Activated CD8-positive, alpha-beta memory T cell treated with anti-CD3 and anti-CD28 coated beads, Interleukin-2, amount 50 U/mL, for 48 hours (primary cell): Measurements from ENCODE around the gene DOCK11.
A peak's percentile ranks its signal among the peaks of the same experiment; 100 is the strongest.
"Not testable (repeated sequence)": the region's sequence is repeated elsewhere in the genome, so short reads cannot be mapped to it uniquely, and the experiment has no call there.

Source experiments
- DNase-seq: peaks from one replicate; pipeline ENCODE4 v3.0.0-alpha.2; 2020

The DOCK11 gene

DNA sequence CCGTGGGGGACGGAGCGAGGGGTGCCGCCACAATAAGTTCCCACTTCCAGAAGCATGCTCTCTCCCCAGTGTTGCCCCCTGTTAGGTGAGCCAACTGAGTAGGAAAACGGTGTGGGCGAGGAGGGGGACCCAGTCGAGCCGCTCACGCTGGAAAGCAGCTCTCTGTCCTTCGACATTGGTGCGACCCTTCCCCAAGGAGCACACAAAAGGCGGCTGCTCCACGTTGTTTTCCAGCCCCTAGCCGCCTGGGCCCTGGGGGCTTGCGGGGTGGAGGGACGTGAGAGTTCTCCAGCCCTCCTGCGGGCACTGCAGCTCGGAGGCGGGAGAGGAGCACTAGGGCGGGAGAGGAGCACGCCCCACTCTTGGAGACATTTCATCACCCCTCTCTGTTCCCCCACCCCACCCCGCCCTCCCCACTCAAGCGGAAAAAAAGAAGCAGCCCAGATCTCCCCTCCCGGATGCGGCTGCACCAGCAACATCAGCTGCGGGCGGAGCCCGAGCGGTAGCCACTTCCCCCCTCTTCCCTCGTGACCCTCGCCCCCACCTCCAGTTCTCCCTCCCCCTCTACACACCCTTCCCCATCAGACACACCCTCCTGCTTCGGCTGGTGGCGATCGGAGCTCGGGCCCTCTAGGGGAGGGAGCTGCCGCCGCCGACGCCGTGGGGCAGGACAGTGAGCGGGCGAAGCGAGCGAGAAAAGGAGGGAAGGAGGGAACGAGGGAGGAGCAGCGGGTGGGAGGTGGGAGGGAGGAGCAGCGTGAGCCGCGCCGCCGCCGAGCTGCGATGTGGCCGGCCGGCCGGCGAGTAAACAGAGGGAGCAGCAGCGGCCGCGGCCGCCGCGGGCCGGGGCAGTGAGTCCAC, at the start of gene DOCK11:
Gene DOCK11, plus strand, starts transcription at position 755 of the 861 bp plus-strand sequence. CDS start 157 bp downstream, outside the sequence.
- peak; percentile 80 for DNase-seq

- DNase-seq = no peak
These were observed 47.3 kb upstream of the DOCK11 start for GRCh38 chrX:118448273-118448783.

DNA sequence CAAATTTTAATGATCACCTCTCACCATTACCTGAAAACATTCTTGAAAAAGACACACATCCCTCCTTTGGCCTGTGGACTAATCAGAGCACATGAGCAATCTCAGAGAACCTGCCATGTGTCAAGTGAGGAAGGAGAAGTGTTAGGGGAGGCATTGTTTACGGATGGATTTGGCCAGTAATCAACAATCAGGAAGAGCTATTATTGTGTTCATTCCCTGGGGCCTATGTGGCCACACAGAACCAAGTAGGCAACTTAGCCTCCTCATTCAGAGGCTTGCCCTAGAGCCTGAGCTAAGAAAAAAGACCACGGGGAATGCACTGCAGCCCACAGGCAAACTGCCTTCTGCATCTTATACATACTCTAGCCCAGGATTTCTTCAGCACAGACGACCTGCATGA, 40.6 kb upstream of the DOCK11 start:
- DNase-seq = no peak

DNA sequence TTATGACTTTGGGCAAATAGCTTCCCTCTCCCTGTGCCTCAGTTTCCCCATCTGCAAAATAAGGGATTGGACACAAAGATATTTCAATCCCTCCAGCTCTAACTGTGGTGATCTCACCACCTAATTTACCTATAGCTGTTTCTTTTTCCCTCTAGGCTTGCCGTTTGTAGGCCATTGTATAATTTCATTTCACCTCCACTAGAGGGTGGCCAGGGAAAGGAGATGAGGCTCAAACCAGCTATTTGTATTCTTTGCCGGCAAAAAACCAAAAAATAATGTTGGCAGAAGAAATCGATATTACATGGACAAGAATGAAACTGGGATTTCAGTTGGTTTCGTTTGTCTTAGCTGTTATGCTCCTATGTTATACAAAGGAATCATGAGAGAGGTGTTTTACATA, 36.1 kb upstream of the DOCK11 start:
- DNase-seq = no peak

GRCh38 chrX:118464501-118464900, 31.1 kb upstream of the DOCK11 start:
- no peak for DNase-seq

DNA sequence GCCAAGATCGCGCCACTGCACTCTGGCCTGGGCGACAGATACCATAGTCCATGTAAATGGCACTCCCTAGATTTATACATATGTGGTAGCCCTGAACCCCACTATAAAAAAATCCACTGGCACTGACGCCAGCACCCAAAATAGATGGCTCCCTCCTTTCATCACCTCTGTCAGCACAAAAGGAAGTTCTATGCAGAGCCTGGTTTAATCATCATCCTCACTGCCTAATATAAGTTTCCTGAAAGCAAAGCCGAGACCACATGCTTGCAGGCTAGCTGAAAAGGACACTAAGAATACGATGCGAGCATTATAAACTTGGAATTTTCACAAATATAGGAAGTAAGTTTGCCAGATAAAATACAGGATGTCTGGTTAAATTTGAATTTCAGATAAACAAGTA, 27.5 kb upstream of the DOCK11 start:
- DNase-seq = no peak

DNA sequence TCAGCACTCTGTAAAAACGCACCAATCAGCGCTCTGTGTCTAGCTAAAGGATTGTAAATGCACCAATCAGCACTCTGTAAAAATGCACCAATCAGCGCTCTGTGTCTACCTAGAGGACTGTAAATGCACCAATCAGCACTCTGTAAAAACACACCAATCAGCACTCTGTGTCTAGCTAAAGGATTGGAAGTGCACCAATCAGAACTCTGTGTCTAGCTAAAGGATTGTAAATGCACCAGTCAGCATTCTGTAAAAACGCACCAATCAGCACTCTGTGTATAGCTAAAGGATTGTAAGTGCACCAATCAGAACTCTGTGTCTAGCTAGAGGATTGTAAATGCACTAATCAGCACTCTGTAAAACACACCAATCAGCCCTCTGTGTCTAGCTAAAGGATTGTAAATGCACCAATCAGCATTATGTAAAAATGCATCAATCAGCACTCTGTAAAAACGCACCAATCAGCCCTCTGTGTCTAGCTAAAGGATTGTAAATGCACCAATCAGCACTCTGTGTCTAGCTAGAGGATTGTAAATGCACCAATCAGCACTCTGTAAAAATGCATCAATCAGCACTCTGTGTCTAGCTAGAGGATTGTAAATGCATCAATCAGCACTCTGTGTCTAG, 24.8 kb upstream of the DOCK11 start:
- DNase-seq = not testable (repeated sequence)

- no peak for DNase-seq
These were observed 21.0 kb upstream of the DOCK11 start for GRCh38 chrX:118474586-118474985.

- DNase-seq = no peak
These were observed 19.7 kb upstream of the DOCK11 start for GRCh38 chrX:118475903-118476302.

GRCh38 chrX:118480172-118480571, 15.4 kb upstream of the DOCK11 start:
- no peak for DNase-seq

DNA sequence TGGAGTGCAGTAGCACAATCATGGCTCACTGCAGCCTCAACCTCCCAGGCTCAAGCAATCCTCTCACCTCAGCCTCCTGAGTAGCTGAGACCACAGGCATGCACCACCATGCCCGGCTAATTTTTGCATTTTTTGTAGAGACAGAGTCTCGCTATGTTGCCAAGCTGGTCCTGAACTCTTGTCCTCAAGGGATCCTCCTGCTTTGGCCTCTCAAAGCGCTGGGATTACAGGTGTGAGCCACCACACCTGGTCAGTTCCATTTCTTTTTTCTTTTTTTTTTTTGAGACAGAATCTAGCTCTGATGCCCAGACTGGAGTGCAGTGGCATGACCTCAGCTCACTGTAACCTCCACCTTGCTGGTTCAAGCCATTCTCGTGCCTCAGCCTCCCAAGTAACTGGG, 13.2 kb upstream of the DOCK11 start:
- DNase-seq = not testable (repeated sequence)

- no peak for DNase-seq
These were observed 11.3 kb upstream of the DOCK11 start for GRCh38 chrX:118484216-118484903.

DNA sequence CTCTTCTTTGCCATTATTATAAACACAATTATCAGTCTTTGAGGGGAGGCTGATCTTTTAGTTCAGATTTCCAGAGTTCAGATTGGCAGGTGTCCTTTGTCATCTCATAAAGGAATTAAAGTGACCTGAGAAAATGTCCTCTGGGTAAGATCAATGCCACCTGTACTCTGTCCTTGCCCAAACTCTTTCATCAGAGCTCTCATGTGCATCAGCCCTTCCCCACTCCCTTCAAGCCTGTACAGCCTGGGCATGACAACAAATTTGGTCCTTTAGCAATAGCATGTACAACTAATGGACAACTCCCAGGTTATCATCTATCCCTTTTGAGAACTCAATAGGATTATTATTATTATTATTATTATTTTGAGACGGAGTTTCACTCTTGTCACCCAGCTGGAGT, 8.9 kb upstream of the DOCK11 start:
- not testable (repeated sequence) for DNase-seq

DNA sequence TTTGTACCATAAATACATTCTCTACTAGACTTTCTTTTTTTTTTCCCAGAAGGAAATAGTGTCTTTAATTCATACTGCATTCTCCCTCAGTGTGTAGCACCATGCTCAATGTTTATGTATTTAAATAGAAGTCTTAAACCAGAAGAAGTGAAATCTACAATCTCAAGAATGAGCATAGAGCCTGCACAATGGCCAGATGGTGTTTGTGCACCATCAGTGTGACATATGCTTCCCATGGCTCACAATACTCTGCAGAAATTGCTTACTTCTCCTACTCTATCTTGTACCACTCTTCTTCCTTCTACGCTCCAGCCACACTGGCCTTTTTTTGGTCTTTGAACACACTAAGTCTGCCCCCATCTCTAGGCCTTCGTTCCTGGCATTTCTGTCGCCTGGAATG, 2.6 kb upstream of the DOCK11 start:
- DNase-seq = no peak

GRCh38 chrX:118493653-118494297, 1.8 kb upstream of the DOCK11 start:
- no peak for DNase-seq

DNA sequence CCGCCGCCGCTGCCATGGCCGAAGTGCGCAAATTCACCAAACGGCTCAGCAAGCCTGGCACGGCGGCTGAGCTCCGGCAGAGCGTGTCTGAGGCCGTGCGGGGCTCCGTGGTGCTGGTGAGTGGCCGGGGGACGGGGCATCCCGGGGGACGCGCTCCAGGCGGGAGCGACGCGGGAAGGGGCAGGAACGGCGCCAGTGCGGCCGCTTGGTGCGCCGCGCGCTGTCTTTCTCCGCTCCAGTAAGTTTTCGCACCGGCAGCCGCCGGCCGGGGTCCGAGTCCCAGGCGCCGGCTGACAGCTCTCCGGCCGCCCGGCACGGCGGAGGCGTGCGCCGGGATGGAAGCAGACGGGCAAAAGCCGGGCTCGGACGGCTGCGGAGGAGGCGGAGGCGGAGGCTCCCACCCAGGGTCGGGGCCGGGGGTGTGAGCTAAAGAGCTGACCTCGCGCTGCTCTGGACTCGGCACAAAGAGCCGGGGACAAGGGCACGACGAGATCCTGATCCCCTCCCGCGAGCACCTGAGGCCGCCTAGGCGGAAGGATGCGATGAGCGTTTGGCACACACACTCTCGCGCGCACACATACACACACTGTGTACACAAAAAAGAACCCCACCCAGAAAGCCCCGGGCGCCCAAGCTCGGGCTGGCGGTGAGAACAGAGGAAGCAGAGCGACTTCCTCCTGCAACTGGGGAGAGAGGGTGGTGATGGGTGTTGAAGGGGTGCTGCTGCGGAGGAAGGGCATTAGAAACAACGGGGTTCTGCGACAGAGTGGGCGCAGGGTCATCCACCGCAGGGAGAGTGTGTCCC, 545 bp downstream of the DOCK11 start:
- peak; percentile 79 for DNase-seq

DNA sequence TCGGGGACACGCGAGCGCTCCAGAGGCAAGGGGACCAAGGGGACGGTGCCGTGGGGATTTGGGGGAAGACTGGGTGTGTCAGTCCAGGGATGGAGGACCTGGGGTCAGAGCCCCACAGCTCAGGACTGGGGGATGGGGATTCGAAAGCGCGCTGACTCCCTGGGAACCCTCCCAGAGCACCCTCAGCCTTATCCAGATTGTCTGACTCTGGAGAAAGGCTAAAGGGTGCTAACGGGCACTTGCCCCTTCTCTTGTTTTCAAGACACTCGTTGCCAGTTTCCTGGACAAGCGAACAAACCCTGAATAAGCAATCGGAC, 1.1 kb downstream of the DOCK11 start:
- no peak for DNase-seq

DNA sequence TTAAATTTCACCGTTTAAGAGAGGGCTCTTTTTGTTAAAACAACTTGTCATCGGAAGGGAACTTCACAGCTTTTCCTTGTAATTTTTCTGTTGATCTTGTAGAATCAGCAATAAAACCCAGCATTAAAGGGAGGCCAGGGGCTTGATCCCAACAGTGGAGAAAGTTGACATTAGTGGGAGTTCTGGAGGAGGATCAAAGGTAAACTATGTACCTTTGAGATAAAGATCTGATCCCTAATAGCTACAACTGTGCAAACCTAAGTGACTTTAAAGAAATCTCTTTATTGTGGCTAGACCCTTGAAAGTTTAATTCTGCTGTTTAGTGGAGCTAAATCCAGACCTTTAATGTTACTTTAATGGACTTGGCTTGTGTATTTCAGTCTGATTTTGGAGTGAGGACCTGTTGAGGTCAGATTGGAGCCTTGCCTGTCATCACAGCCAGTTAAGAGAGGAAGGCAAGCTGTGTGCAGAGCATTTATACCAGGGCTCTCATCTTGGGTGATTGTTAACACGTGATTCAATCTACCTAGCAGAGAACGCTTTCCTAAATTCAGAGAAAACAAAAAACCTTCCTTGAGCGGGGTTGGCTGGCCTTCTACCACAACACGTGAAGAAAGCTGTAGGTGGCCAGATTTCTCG, 1.7 kb downstream of the DOCK11 start:
- no peak for DNase-seq

DNA sequence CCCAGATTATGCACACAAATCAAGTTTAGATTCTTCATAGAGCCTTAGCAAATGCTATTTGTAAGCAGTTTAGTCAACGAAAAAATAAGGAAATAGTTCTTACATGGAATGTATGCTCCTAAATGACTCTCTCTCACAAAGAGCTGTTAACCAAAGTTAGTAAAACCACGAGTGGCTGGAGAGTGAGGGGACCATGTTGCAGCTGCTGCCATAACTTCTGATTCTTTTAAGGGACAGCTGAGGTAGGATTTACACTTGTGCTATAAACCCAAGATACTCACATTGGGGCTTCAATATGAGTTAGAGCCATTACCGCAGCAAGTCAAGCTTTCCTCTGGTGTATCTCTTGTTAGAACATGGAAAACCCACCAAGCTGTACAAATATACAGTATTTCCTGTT, 2.7 kb downstream of the DOCK11 start:
- no peak for DNase-seq

- DNase-seq = no peak
These were observed 3.1 kb downstream of the DOCK11 start for GRCh38 chrX:118498755-118499154.

- no peak for DNase-seq
These were observed 3.7 kb downstream of the DOCK11 start for GRCh38 chrX:118499295-118499694.
